OCI-M1 (cell line): Measurements from ENCODE around the gene EFNA2.
"Not testable (repeated sequence)": the region's sequence is repeated elsewhere in the genome, so short reads cannot be mapped to it uniquely, and the experiment has no call there.

Experiments
- DNase-seq: peaks from one replicate; lab custom pipeline; 2025; lab: John Stamatoyannopoulos, UW

Gene EFNA2

GRCh38 chr19:1285737-1286360, at the start of gene EFNA2:
TSS of gene EFNA2 (plus strand) at chr19:1285873. CDS start at chr19:1286169, 296 bp downstream.
- DNase-seq, result no peak

GRCh38 chr19:1236576-1236975, 49.1 kb upstream of the EFNA2 start:
- DNase-seq, result no peak

GRCh38 chr19:1237027-1237659, 48.5 kb upstream of the EFNA2 start:
- DNase-seq, result no peak

- DNase-seq, result peak; percentile 33
Observed at GRCh38 chr19:1237754-1238368, 47.8 kb upstream of the EFNA2 start, which contains the start of gene CBARP. TSS of gene CBARP (minus strand) at chr19:1238005. CDS start at chr19:1236100, 1,905 bp downstream.

GRCh38 chr19:1238369-1239303, 47.0 kb upstream of the EFNA2 start:
- no peak for DNase-seq

- no peak for DNase-seq
Observed at GRCh38 chr19:1239420-1239795, 46.3 kb upstream of the EFNA2 start.

GRCh38 chr19:1239796-1240737, 45.6 kb upstream of the EFNA2 start:
- peak; percentile 88 for DNase-seq

GRCh38 chr19:1240925-1241324, 44.7 kb upstream of the EFNA2 start:
- no peak for DNase-seq

GRCh38 chr19:1241417-1242095, 44.1 kb upstream of the EFNA2 start, which contains the start of gene ATP5F1D:
TSS of gene ATP5F1D (plus strand) at chr19:1241751. CDS start at chr19:1241851, 100 bp downstream.
- DNase-seq, result peak; percentile 95

- peak; percentile 73 for DNase-seq
Observed at GRCh38 chr19:1243768-1244692, 41.6 kb upstream of the EFNA2 start.

GRCh38 chr19:1244693-1245451, 40.8 kb upstream of the EFNA2 start:
- DNase-seq, result no peak

GRCh38 chr19:1245494-1246264, 40.0 kb upstream of the EFNA2 start:
- no peak for DNase-seq

- not testable (repeated sequence) for DNase-seq
Observed at GRCh38 chr19:1246265-1247087, 39.2 kb upstream of the EFNA2 start.

GRCh38 chr19:1247748-1248138, 37.9 kb upstream of the EFNA2 start:
- no peak for DNase-seq

GRCh38 chr19:1248139-1248785, 37.4 kb upstream of the EFNA2 start, which contains the start of gene MIDN:
TSS of gene MIDN (plus strand) at chr19:1248583. CDS start at chr19:1250297, 1,714 bp downstream.
- DNase-seq, result peak; percentile 79

- DNase-seq, result peak; percentile 79
Observed at GRCh38 chr19:1248786-1249297, 36.8 kb upstream of the EFNA2 start.
